ENCODE data around the gene CEACAM3.

GRCh38 chr19:41783612-41784011 is 12.8 kb upstream of the CEACAM3 start:
- no peak for TF ChIP-seq CTCF (conservative IDR thresholded peaks at IDR 0.05; ENCODE audit: low read length)
- TF ChIP-seq EZH2phosphoT487 (IDR thresholded peaks at IDR 0.05; ENCODE audit: borderline replicate concordance), result no peak
